H1 (cell line): ENCODE measurements around the gene CGN. TPM values are rescaled to one million over a fixed set of nuclear protein-coding genes. Genes with fewer than 3 reads are reported as not detected.

Experiments
- CTCF ChIA-PET: fragments of 300-600 bp; sonication (Branson Sonifier 250); formaldehyde crosslinking; loops from one replicate; lab custom pipeline; 2021; ENCODE audit not compliant: partially characterized antibody; lab: Charles Lee
- POLR2A ChIA-PET: fragments of 300-600 bp; sonication (Branson Sonifier 250); formaldehyde crosslinking; loops from one replicate; lab custom pipeline; 2021; ENCODE audit warnings: inconsistent platforms; ENCODE audit not compliant: partially characterized antibody; lab: Charles Lee
- DNase-seq, 2 experiments: peaks; one replicate each; pipeline versions ENCODE4 v3.0.0 to v3.0.0-alpha.2; 2010 to 2022; ENCODE audit warnings: low spot score in 2 of 2, low read depth in 1 of 2, mixed read lengths in 1 of 2
- FAIRE-seq: peaks from 2 replicates; lab custom pipeline; 2011; peaks lifted over from hg19 to GRCh38; lab: Jason Lieb, UNC
- H2AFZ ChIP-seq: 2 replicates; pipeline ENCODE4 v1.8.1; 2012; ENCODE audit warnings: low read length, inconsistent platforms
- H2AK5ac ChIP-seq: 2 replicates; pipeline ENCODE4 v1.6.1; 2013; ENCODE audit warnings: low read depth, low read length
- H2BK120ac ChIP-seq: replicated peaks from 2 replicates; pipeline ENCODE3; 2013; ENCODE audit warnings: low read depth, low read length, inconsistent platforms
- H2BK12ac ChIP-seq: 2 replicates; pipeline ENCODE4 v1.6.1; 2013; ENCODE audit warnings: low read depth, low read length
- H2BK15ac ChIP-seq: 2 replicates; pipeline ENCODE4 v1.6.1; 2013; ENCODE audit warnings: low read length
- H2BK20ac ChIP-seq: 2 replicates; pipeline ENCODE4 v1.6.1; 2013; ENCODE audit warnings: low read length
- H2BK5ac ChIP-seq: 2 replicates; pipeline ENCODE4 v1.6.1; 2013; ENCODE audit warnings: low read depth, low read length
- H3K14ac ChIP-seq: 2 replicates; pipeline ENCODE4 v1.6.1; 2013; ENCODE audit warnings: inconsistent platforms; ENCODE audit not compliant: insufficient read length
- H3K18ac ChIP-seq: 2 replicates; pipeline ENCODE4 v1.6.1; 2013; ENCODE audit warnings: low read length; ENCODE audit errors: extremely low read depth
- H3K23ac ChIP-seq: 2 replicates; pipeline ENCODE4 v1.6.1; 2013; ENCODE audit warnings: inconsistent platforms; ENCODE audit not compliant: insufficient read length
- H3K23me2 ChIP-seq: 2 replicates; pipeline ENCODE4 v1.6.1; 2013; ENCODE audit warnings: low read depth, low read length
- H3K27ac ChIP-seq: 2 replicates; pipeline ENCODE4 v1.6.1; 2011; ENCODE audit warnings: low read depth, low read length, inconsistent platforms
- H3K27me3 ChIP-seq, 4 experiments: replicated peaks in 1 of 4; 1 replicate in 1 of 4; 2 replicates in 3 of 4; pipeline versions ENCODE4 v1.6.1 to v1.8.1; 2011 to 2013; ENCODE audit warnings: low read length in 3 of 4, mild to moderate bottlenecking in 3 of 4, inconsistent platforms in 2 of 4, mixed read lengths in 2 of 4, moderate library complexity in 1 of 4; ENCODE audit not compliant: control insufficient read depth in 3 of 4, insufficient read depth in 3 of 4; ENCODE audit errors: extremely low read depth in 1 of 4
- H3K36me3 ChIP-seq, 4 experiments: 2 replicates each; pipeline versions ENCODE4 v1.6.1 to v1.8.1; 2011 to 2013; ENCODE audit warnings: mild to moderate bottlenecking in 4 of 4, low read length in 3 of 4, moderate library complexity in 2 of 4, control low read depth in 1 of 4, inconsistent platforms in 1 of 4; ENCODE audit not compliant: insufficient read depth in 4 of 4, control insufficient read depth in 2 of 4
- H3K4ac ChIP-seq: replicated peaks from 2 replicates; pipeline ENCODE3; 2013; ENCODE audit warnings: low read length, low read depth, mixed read lengths, inconsistent platforms; ENCODE audit not compliant: insufficient read length
- H3K4me1 ChIP-seq, 4 experiments: replicated peaks in 1 of 4; 1 replicate in 1 of 4; 2 replicates in 3 of 4; pipeline versions ENCODE4 v1.6.1 to v1.8.1; 2011 to 2013; ENCODE audit warnings: low read length in 3 of 4, inconsistent platforms in 2 of 4, mixed read lengths in 1 of 4; ENCODE audit not compliant: insufficient read depth in 4 of 4, control insufficient read depth in 3 of 4
- H3K4me2 ChIP-seq, 2 experiments: 2 replicates each; pipeline versions ENCODE4 v1.6.1 to v1.8.1; 2011 to 2013; ENCODE audit warnings: low read depth in 2 of 2, low read length in 2 of 2, control low read depth in 1 of 2, inconsistent platforms in 1 of 2, mild to moderate bottlenecking in 1 of 2; ENCODE audit not compliant: insufficient read depth in 1 of 2
- H3K4me3 ChIP-seq, 4 experiments: fragments of 200-600, 300-600 bp in 1 of 4; sonication (generic), shearing (Covaris generic), sonication (Bioruptor Twin) in 1 of 4; 2 replicates each; pipeline versions ENCODE4 v1.5.1 to v1.8.1; 2011 to 2016; ENCODE audit warnings: low read length in 4 of 4, low read depth in 3 of 4, control low read depth in 2 of 4, inconsistent platforms in 2 of 4, mild to moderate bottlenecking in 2 of 4, mixed read lengths in 1 of 4, moderate library complexity in 1 of 4; ENCODE audit not compliant: insufficient read depth in 2 of 4; ENCODE audit errors: extremely low read depth in 1 of 4
- H3K56ac ChIP-seq: replicated peaks from 2 replicates; pipeline ENCODE3; 2013; ENCODE audit warnings: low read depth, mild to moderate bottlenecking, mixed read lengths, low read length, inconsistent platforms; ENCODE audit not compliant: insufficient read length
- H3K79me1 ChIP-seq: 2 replicates; pipeline ENCODE4 v1.6.1; 2013; ENCODE audit warnings: low read depth, low read length, control low read depth
- H3K79me2 ChIP-seq, 2 experiments: 2 replicates each; pipeline versions ENCODE4 v1.6.1 to v1.8.1; 2012 to 2013; ENCODE audit warnings: low read length in 2 of 2, mild to moderate bottlenecking in 2 of 2, inconsistent platforms in 1 of 2; ENCODE audit not compliant: insufficient read depth in 2 of 2, control insufficient read depth in 1 of 2
- H3K9ac ChIP-seq, 4 experiments: replicated peaks in 1 of 4; 1 replicate in 1 of 4; 2 replicates in 3 of 4; pipeline versions ENCODE4 v1.6.1 to v1.8.1; 2011 to 2013; ENCODE audit warnings: low read depth in 3 of 4, low read length in 3 of 4, control low read depth in 2 of 4, mild to moderate bottlenecking in 2 of 4, moderate library complexity in 2 of 4, inconsistent platforms in 1 of 4; ENCODE audit errors: extremely low read depth in 1 of 4
- H3K9me3 ChIP-seq, 2 experiments: 2 replicates each; pipeline versions ENCODE4 v1.6.1 to v1.8.1; 2012 to 2013; ENCODE audit warnings: mild to moderate bottlenecking in 2 of 2, moderate library complexity in 2 of 2, control low read depth in 1 of 2, inconsistent platforms in 1 of 2, low read depth in 1 of 2, low read length in 1 of 2, mixed read lengths in 1 of 2; ENCODE audit not compliant: insufficient read depth in 2 of 2
- H4K20me1 ChIP-seq, 2 experiments: replicated peaks in 1 of 2; 2 replicates each; pipeline versions ENCODE3 to v1.8.1; 2011 to 2013; ENCODE audit warnings: inconsistent platforms in 2 of 2, low read length in 2 of 2, mild to moderate bottlenecking in 1 of 2; ENCODE audit not compliant: insufficient read depth in 2 of 2, control insufficient read depth in 1 of 2
- H4K5ac ChIP-seq: 2 replicates; pipeline ENCODE4 v1.6.1; 2013; ENCODE audit warnings: low read length, low read depth, mixed read lengths, inconsistent platforms; ENCODE audit not compliant: insufficient read length
- H4K8ac ChIP-seq: 2 replicates; pipeline ENCODE4 v1.8.0; 2013; ENCODE audit warnings: mild to moderate bottlenecking, moderate library complexity, low read length, inconsistent platforms; ENCODE audit not compliant: insufficient read depth; ENCODE audit errors: extremely low read depth
- H4K91ac ChIP-seq: replicated peaks from 2 replicates; pipeline ENCODE3; 2013; ENCODE audit warnings: low read length, mixed read lengths, inconsistent platforms; ENCODE audit not compliant: insufficient read length
- ATF3 ChIP-seq: IDR thresholded peaks from 2 replicates; pipeline ENCODE4 v1.6.1; 2011; ENCODE audit warnings: low read depth, mild to moderate bottlenecking, low read length; ENCODE audit not compliant: insufficient read depth
- JUN ChIP-seq: IDR thresholded peaks from 2 replicates; pipeline ENCODE4 v1.6.1; 2011; ENCODE audit warnings: low read depth, mild to moderate bottlenecking, improper control_type of control experiment, low read length
- MAX ChIP-seq: IDR thresholded peaks from 2 replicates; pipeline ENCODE4 v1.6.1; 2012; ENCODE audit warnings: inconsistent platforms
- WGBS, 2 experiments: shearing (Covaris generic) in 1 of 2; methylation state at CpG; one replicate each; pipeline versions ENCODE4 v1.1.6 to v1.1.7; 2013 to 2015; ENCODE audit warnings: low lambda C conversion rate in 2 of 2, mixed read lengths in 2 of 2, inconsistent platforms in 1 of 2, low coverage in 1 of 2, missing lambda C conversion rate in 1 of 2; ENCODE audit not compliant: insufficient replicate concordance in 2 of 2, insufficient coverage in 1 of 2, insufficient read length in 1 of 2; ENCODE audit errors: extremely low coverage in 1 of 2, missing lambda C conversion rate in 1 of 2; 5-methylcytosine and 5-hydroxymethylcytosine counted together
- polyA plus RNA-seq, 7 experiments: library from polyadenylated mRNA; depleted of rRNA in 3 of 7; stranded (reverse) in 5 of 7; unstranded in 2 of 7; fragments of >200 nt in 5 of 7; fragments of 200-250 nt in 2 of 7; gene quantifications; 1 replicate in 5 of 7; 2 replicates in 1 of 7; 4 replicates in 1 of 7; pipeline versions ENCODE4 v1.2.1 to v1.2.3, GENCODE V29; 2011 to 2013; ENCODE audit warnings: missing spikeins in 2 of 7, mixed read lengths in 2 of 7
- total RNA-seq: library from RNA; stranded (reverse); fragmentation: NEBNext Ultra II Directional; extraction: Animal tissue kit (Norgen Biotek cat#: 25700); gene quantifications from 2 replicates; pipeline ENCODE4 v1.2.1, GENCODE V29; 2021

Gene CGN
- total and polyA plus RNA-seq, 2 of the 8 experiments (the other 6 are each of a cell fraction or from before 2014, with no cell fraction given): 15.9 to 52.7 TPM

- FAIRE-seq: no peak
- CTCF ChIA-PET: interaction anchor here (0.6 to 6.1 kb wide), 4 partner anchors 14 to 328 kb away, joined by 3 to 54 read pairs (median 6); no protein-coding TSS in a partner anchor
- TF ChIP-seq MAX (no peak), ATF3 (no peak), JUN (no peak)
Measured at GRCh38 chr1:151519667-151520066, 8.5 kb downstream of the CGN start.

More at GRCh38 chr1:151519667-151520066, 8.5 kb downstream of the CGN start:
- H3K27me3 ChIP-seq: no peaks in the 10 kb centered on the region
- no peaks in the 10 kb centered on the region for H3K9me3 ChIP-seq
- DNase-seq: no peak
- no peak overlapping the region for H2BK120ac ChIP-seq
- H2BK15ac ChIP-seq: no peak overlapping the region
- no peak overlapping the region for H3K27ac ChIP-seq
- peaks cover 0 to 29% of the 10 kb centered on the region in 2 experiments; a peak in 2 of 4 replicates for H3K79me2 ChIP-seq
- no peak overlapping the region for H3K4me2 ChIP-seq
- no peak overlapping the region for H2BK12ac ChIP-seq
- no peak overlapping the region for H3K23ac ChIP-seq
- POLR2A ChIA-PET: interaction anchor here (17.1 kb wide), 1 partner anchor 18 kb away, joined by 283 read pairs; the partner anchor contains the start of gene TUFT1
- H3K4me3 ChIP-seq: no peak overlapping the region
- H3K14ac ChIP-seq: no peak overlapping the region
- H2AK5ac ChIP-seq: no peak overlapping the region
- H3K23me2 ChIP-seq: no peaks in the 10 kb centered on the region; the same call in 1 of the 2 replicates
- no peak overlapping the region for H3K4ac ChIP-seq
- H2BK5ac ChIP-seq: no peak overlapping the region
- no peak overlapping the region for H3K56ac ChIP-seq
- no peak overlapping the region for H4K8ac ChIP-seq
- 86% methylated on average over 2 of the region's 2 CpGs; no CpG with 5 or more reads in 1 of the 2 experiments for WGBS, 2 experiments
- H3K36me3 ChIP-seq: peaks cover 20 to 40% (median 37%) of the 10 kb centered on the region in 4 experiments
- H4K20me1 ChIP-seq: peaks cover 0 to 4% of the 10 kb centered on the region in 2 experiments
- H2BK20ac ChIP-seq: no peak overlapping the region
- no peak overlapping the region for H4K5ac ChIP-seq
- no peak overlapping the region for H3K18ac ChIP-seq
- no peak overlapping the region for H4K91ac ChIP-seq
- peaks cover 3% of the 10 kb centered on the region; the same call in 1 of the 2 replicates for H3K79me1 ChIP-seq
- H3K4me1 ChIP-seq: peaks cover 1 to 8% (median 4%) of the 10 kb centered on the region in 4 experiments; a peak in 3 of 7 replicates
- no peak overlapping the region for H2AFZ ChIP-seq
- no peak overlapping the region for H3K9ac ChIP-seq
